Stimulated activated CD4-positive, alpha-beta T cell treated with anti-CD3 and anti-CD28 coated beads, Interleukin-12 subunit alpha, Interleukin-12 subunit beta, amount 100 ng/mL, for 48 hours (primary cell): ENCODE measurements around the gene TP53TG3C.
"Not testable (repeated sequence)": the region's sequence is repeated elsewhere in the genome, so short reads cannot be mapped to it uniquely, and the experiment has no call there.

Experiments
- DNase-seq, 3 donors: peaks; one replicate each; pipeline ENCODE4 v3.0.0-alpha.2; 2020; ENCODE audit warnings: low read depth in 2 of 3, low spot score in 1 of 3

The TP53TG3C gene, protein sequence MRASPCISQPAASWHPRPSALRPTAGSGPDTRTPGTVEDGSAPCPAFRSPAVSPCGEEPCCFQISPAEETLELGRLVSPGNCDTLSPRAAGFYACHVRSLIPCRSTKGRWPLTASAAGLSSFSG

DNA sequence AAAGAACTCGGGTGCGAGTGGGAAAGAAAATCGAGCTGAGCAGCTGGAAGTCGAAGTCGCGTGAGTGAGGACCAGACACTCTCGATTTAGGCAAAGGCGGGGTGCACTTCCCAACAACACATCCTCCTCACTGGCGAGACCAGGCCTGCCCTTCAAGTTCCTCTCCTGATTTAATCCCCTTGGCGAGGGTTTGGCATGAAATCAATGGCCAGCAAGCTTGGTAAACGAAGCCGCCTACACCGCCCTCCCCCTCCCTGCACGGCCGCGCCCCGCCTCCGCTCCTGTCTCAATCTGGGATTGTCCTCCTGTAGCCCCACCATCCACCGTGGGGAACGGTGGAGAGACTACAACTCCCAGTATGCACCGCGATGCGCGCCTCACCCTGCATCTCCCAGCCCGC, at the start of gene TP53TG3C:
TSS of gene TP53TG3C (plus strand) at position 301 of the 400 bp plus-strand sequence. CDS start at position 369, 68 bp downstream.
- DNase-seq = not testable (repeated sequence)
